ENCODE data around the gene MYO7A. TPM values are rescaled to one million over a fixed set of nuclear protein-coding genes. Genes with fewer than 3 reads are reported as not detected.

MYO7A gene
- total and polyA plus RNA-seq, 2 donors (not counting 1 experiment from before 2014, with no cell fraction given), result 0.03 to 0.07 TPM

DNA sequence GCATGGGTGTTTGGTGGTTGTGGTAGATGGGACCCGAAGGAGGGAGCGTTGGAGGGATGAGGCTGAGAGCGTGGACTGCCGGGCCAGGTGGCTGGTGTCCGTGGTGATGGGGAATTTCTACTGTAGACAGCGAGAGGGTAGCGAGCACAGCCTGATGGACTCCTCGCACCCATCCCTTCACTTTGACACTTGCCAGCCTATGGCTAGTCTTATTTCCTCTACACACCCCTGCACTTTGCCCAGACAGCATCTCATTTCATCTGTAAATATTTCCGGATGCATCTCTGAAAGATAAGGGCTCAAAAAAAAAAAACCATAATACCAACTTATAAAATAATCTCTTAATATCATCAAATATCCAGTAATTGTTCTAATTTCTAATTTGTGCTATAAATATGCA lies 19.6 kb upstream of the MYO7A start:
- ATAC-seq (ENCODE audit: low read depth) (no peak), DNase-seq (no peak)
- Histone ChIP-seq H4K20me1 (ENCODE audit: control insufficient read depth, insufficient read depth, low read length, poor library complexity, severe bottlenecking) (no peaks in the 10 kb centered on the region), H3K79me2 (ENCODE audit: control insufficient read depth, insufficient read depth, low read length) (no peaks in the 10 kb centered on the region), H3K27me3 (replicated peaks in 1 of 4; ENCODE audit: control extremely low read depth in 1 of 4, control insufficient read depth in 3 of 4, insufficient read depth in 4 of 4, low read length in 3 of 4) (no peaks in the 10 kb centered on the region), H3K4me1 (ENCODE audit: control insufficient read depth in 2 of 2, insufficient read depth in 2 of 2, low read length in 2 of 2) (no peaks in the 10 kb centered on the region), H3K36me3 (replicated peaks in 1 of 2; ENCODE audit: control extremely low read depth in 1 of 2, control insufficient read depth in 1 of 2, extremely low read depth in 1 of 2, insufficient read depth in 2 of 2, low read length in 1 of 2) (no peaks in the 10 kb centered on the region), H3K4me2 (replicated peaks; ENCODE audit: low read depth, low read length, poor library complexity, severe bottlenecking) (no peak overlapping the region), H3K4me3 (ENCODE audit: control extremely low read depth in 1 of 5, extremely low read depth in 1 of 5, insufficient read depth in 1 of 5, low read depth in 2 of 5, low read length in 4 of 5) (no peak overlapping the region), H2AFZ (ENCODE audit: insufficient read depth, low read depth, low read length, poor library complexity, severe bottlenecking) (no peak overlapping the region), H3K9me3 (ENCODE audit: control extremely low read depth in 1 of 3, control insufficient read depth in 2 of 3, insufficient read depth in 1 of 3, low read length in 2 of 3) (peaks cover 0 to 4% (median 0%) of the 10 kb centered on the region in 3 donors), H3K27ac (ENCODE audit: low read length in 2 of 2) (no peak overlapping the region), H3K9ac (ENCODE audit: low read length) (no peak overlapping the region)
- 100% methylated on average over 2 of the region's 9 CpGs for WGBS (ENCODE audit: insufficient coverage)
- no peak overlapping the region for H3K4me3 Mint-ChIP-seq
- ChIA-PET POLR2A (no interaction called here), CTCF (no interaction called here)
- H3K27ac Mint-ChIP-seq, result no peak overlapping the region
- intact Hi-C loops (cut with micrococcal nuclease), result no loop called here
- H3K4me1 Mint-ChIP-seq, result no peaks in the 10 kb centered on the region
- no peaks in the 10 kb centered on the region for H3K27me3 Mint-ChIP-seq
- no peaks in the 10 kb centered on the region for H3K9me3 Mint-ChIP-seq (ENCODE audit: insufficient read depth)
- TF ChIP-seq CTCF (IDR thresholded peaks at IDR 0.05) (no peak), EZH2 (IDR thresholded peaks at IDR 0.05; ENCODE audit: borderline replicate concordance, insufficient read depth, low read depth, low read length, poor library complexity, severe bottlenecking) (no peak)

DNA sequence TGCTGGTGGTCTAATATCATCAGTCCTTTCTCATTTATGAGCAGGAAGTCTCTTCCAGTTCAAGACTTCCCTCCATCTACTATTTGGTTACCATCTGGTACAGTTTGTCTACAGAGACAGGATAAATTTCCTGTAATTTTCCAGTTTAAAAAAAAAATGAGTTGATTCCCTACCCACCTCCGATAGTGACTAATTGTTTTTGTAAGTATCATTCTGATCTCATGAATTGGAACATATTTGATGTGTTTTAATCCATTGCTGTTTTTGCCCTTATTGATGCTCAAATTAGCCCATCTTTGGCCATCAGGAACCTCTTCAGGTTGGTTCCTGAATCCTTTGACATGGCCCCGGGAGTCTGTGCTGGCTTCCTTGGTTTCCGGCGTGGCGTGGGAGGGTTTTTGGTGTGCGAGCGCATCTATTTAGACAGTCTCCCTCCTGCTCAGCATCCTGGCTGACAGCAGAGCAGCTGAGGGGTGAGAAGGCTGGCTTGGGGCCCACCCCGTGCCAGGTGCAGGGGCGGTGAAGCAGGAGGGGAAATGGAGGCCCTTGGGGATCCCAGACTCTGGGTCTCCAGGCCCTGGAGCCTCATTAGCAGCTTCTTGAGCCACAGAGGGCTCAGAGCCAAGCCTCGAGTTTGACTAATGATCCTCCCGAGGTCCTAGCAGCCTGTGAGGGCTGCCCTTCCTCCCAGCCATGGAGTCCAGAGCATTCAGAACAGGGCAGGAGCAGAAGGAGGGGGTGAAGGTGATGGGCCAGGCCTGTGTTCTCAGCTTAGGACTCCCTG lies 18.6 kb upstream of the MYO7A start:
- H3K9me3 Mint-ChIP-seq (ENCODE audit: insufficient read depth), result no peaks in the 10 kb centered on the region
- H3K9ac ChIP-seq (ENCODE audit: low read length), result no peak overlapping the region
- no peak overlapping the region for H3K27ac ChIP-seq (ENCODE audit: low read length in 2 of 2)
- no peak overlapping the region for H3K4me2 ChIP-seq (replicated peaks; ENCODE audit: low read depth, low read length, poor library complexity, severe bottlenecking)
- ChIA-PET POLR2A (no interaction called here), CTCF (interaction anchor here (0.9 to 1.8 kb wide), 2 partner anchors 18 to 189 kb away, joined by 4 read pairs; no protein-coding TSS in a partner anchor)
- TF ChIP-seq CTCF (IDR thresholded peaks at IDR 0.05), result no peak
- H3K27me3 Mint-ChIP-seq, result no peaks in the 10 kb centered on the region
- intact Hi-C loops (cut with micrococcal nuclease), result no loop called here
- 28% methylated on average over 10 of the region's 11 CpGs for WGBS (ENCODE audit: insufficient coverage)
- no peak overlapping the region for H3K27ac Mint-ChIP-seq
- H3K4me1 ChIP-seq (ENCODE audit: control insufficient read depth in 2 of 2, insufficient read depth in 2 of 2, low read length in 2 of 2), result no peaks in the 10 kb centered on the region
- H3K79me2 ChIP-seq (ENCODE audit: control insufficient read depth, insufficient read depth, low read length), result no peaks in the 10 kb centered on the region
- H2AFZ ChIP-seq (ENCODE audit: insufficient read depth, low read depth, low read length, poor library complexity, severe bottlenecking), result no peak overlapping the region
- H3K4me3 Mint-ChIP-seq, result no peak overlapping the region
- no peaks in the 10 kb centered on the region for H3K27me3 ChIP-seq (replicated peaks in 1 of 4; ENCODE audit: control extremely low read depth in 1 of 4, control insufficient read depth in 3 of 4, insufficient read depth in 4 of 4, low read length in 3 of 4)
- DNase-seq (no peak), ATAC-seq (ENCODE audit: low read depth) (no peak)
- no peaks in the 10 kb centered on the region for H4K20me1 ChIP-seq (ENCODE audit: control insufficient read depth, insufficient read depth, low read length, poor library complexity, severe bottlenecking)
- H3K9me3 ChIP-seq (ENCODE audit: control extremely low read depth in 1 of 3, control insufficient read depth in 2 of 3, insufficient read depth in 1 of 3, low read length in 2 of 3), result peaks cover 0 to 4% (median 0%) of the 10 kb centered on the region in 3 donors
- H3K4me3 ChIP-seq (ENCODE audit: control extremely low read depth in 1 of 5, extremely low read depth in 1 of 5, insufficient read depth in 1 of 5, low read depth in 2 of 5, low read length in 4 of 5), result no peak overlapping the region
- no peaks in the 10 kb centered on the region for H3K4me1 Mint-ChIP-seq
- H3K36me3 ChIP-seq (replicated peaks in 1 of 2; ENCODE audit: control extremely low read depth in 1 of 2, control insufficient read depth in 1 of 2, extremely low read depth in 1 of 2, insufficient read depth in 2 of 2, low read length in 1 of 2), result no peaks in the 10 kb centered on the region
